ENCODE measurements around the gene STAT5B. TPM values are rescaled to one million over a fixed set of nuclear protein-coding genes. Genes with fewer than 3 reads are reported as not detected.

STAT5B gene
- total and polyA plus RNA-seq, 2 experiments from 2014 or later, result 26.8 to 62.4 TPM

GRCh38 chr17:42177684-42178083 is 98.5 kb downstream of the STAT5B start:
- H3K27ac ChIP-seq, result no peak overlapping the region
- peaks cover 5% of the 10 kb centered on the region for H3K4me1 ChIP-seq (ENCODE audit: low read depth)
- no peaks in the 10 kb centered on the region for H3K9me3 ChIP-seq (ENCODE audit: low read depth)
- TF ChIP-seq CTCF (IDR thresholded peaks at IDR 0.05; ENCODE audit: low read depth, low read length), result no peak
- DNase-seq (ENCODE audit: low read depth in 1 of 2, low spot score in 1 of 2), result no peak
- H3K27me3 ChIP-seq, result peaks cover 44% of the 10 kb centered on the region
- H3K4me3 ChIP-seq, result no peak overlapping the region
- no peaks in the 10 kb centered on the region for H3K36me3 ChIP-seq

- no peak overlapping the region for H3K27ac ChIP-seq
- H3K4me1 ChIP-seq (ENCODE audit: low read depth), result no peaks in the 10 kb centered on the region
- no peaks in the 10 kb centered on the region for H3K9me3 ChIP-seq (ENCODE audit: low read depth)
- peaks cover 12% of the 10 kb centered on the region for H3K27me3 ChIP-seq
- no peak for DNase-seq (ENCODE audit: low read depth in 1 of 2, low spot score in 1 of 2)
- no peaks in the 10 kb centered on the region for H3K36me3 ChIP-seq
- no peak overlapping the region for H3K4me3 ChIP-seq
- TF ChIP-seq CTCF (IDR thresholded peaks at IDR 0.05; ENCODE audit: low read depth, low read length), result no peak
Measured at GRCh38 chr17:42174126-42174783, 101.9 kb downstream of the STAT5B start.

- TF ChIP-seq CTCF (IDR thresholded peaks at IDR 0.05; ENCODE audit: low read depth, low read length), result no peak
- H3K27ac ChIP-seq, result no peak overlapping the region
- H3K36me3 ChIP-seq, result no peaks in the 10 kb centered on the region
- DNase-seq (ENCODE audit: low read depth in 1 of 2, low spot score in 1 of 2), result no peak
- H3K4me1 ChIP-seq (ENCODE audit: low read depth), result no peaks in the 10 kb centered on the region
- H3K4me3 ChIP-seq, result no peak overlapping the region
- no peaks in the 10 kb centered on the region for H3K9me3 ChIP-seq (ENCODE audit: low read depth)
- H3K27me3 ChIP-seq, result no peaks in the 10 kb centered on the region
Measured at GRCh38 chr17:42171831-42172230, 104.4 kb downstream of the STAT5B start.

- no peak for DNase-seq (ENCODE audit: low read depth in 1 of 2, low spot score in 1 of 2)
- Histone ChIP-seq H3K9me3 (ENCODE audit: low read depth) (no peaks in the 10 kb centered on the region), H3K36me3 (no peaks in the 10 kb centered on the region), H3K27ac (no peak overlapping the region), H3K4me1 (ENCODE audit: low read depth) (no peaks in the 10 kb centered on the region), H3K4me3 (no peak overlapping the region), H3K27me3 (no peaks in the 10 kb centered on the region)
- no peak for TF ChIP-seq CTCF (IDR thresholded peaks at IDR 0.05; ENCODE audit: low read depth, low read length)
Measured at GRCh38 chr17:42169351-42169750, 106.8 kb downstream of the STAT5B start.

- no peak for TF ChIP-seq CTCF (IDR thresholded peaks at IDR 0.05; ENCODE audit: low read depth, low read length)
- no peak overlapping the region for H3K4me3 ChIP-seq
- H3K27ac ChIP-seq, result no peak overlapping the region
- no peaks in the 10 kb centered on the region for H3K36me3 ChIP-seq
- H3K27me3 ChIP-seq, result no peaks in the 10 kb centered on the region
- H3K4me1 ChIP-seq (ENCODE audit: low read depth), result no peaks in the 10 kb centered on the region
- H3K9me3 ChIP-seq (ENCODE audit: low read depth), result no peaks in the 10 kb centered on the region
- no peak for DNase-seq (ENCODE audit: low read depth in 1 of 2, low spot score in 1 of 2)
Measured at GRCh38 chr17:42167807-42168206, 108.4 kb downstream of the STAT5B start.

All from cardiac muscle cell (in vitro differentiated cells and primary cell).